Endothelial cell of umbilical vein (primary cell): Measurements from ENCODE around the gene DNAJB1. TPM values are rescaled to one million over a fixed set of nuclear protein-coding genes. Genes with fewer than 3 reads are reported as not detected.
"Not testable (repeated sequence)": the region's sequence is repeated elsewhere in the genome, so short reads cannot be mapped to it uniquely, and the experiment has no call there.

ENCODE experiments used
- BruUV-seq: library from RNA; stranded (reverse); fragments of 400-500 nt; replicated peaks from 2 replicates; lab custom pipeline; 2021; lab: Mats Ljungman, UMichigan
- CTCF ChIA-PET: fragments of 300-600, 350-600 bp; sonication (Branson Sonifier 250); formaldehyde crosslinking; loops from one replicate; lab custom pipeline; 2021; ENCODE audit warnings: antibody characterized with exemption, inconsistent platforms; lab: Charles Lee
- POLR2A ChIA-PET: fragments of 300-600, 350-600 bp; sonication (Branson Sonifier 250); formaldehyde crosslinking; loops from one replicate; lab custom pipeline; 2021; ENCODE audit warnings: antibody characterized with exemption, inconsistent platforms; lab: Charles Lee
- DNase-seq: peaks from one replicate; pipeline ENCODE4 v3.0.0-alpha.2; 2011; ENCODE audit warnings: low read depth, low spot score
- FAIRE-seq: peaks from 2 replicates; lab custom pipeline; 2011; peaks lifted over from hg19 to GRCh38; lab: Jason Lieb, UNC
- H2AFZ ChIP-seq: 2 replicates; pipeline ENCODE4 v1.6.0; 2012; ENCODE audit warnings: low read depth, low read length, control low read depth, inconsistent platforms
- H3K27ac ChIP-seq: 2 replicates; pipeline ENCODE4 v1.5.1; 2011; ENCODE audit warnings: low read depth, mild to moderate bottlenecking, control low read depth, low read length, moderate library complexity; ENCODE audit not compliant: insufficient read depth
- H3K27me3 ChIP-seq, 2 experiments: 2 replicates each; pipeline versions ENCODE4 v1.6.0 to v1.6.1; 2011; ENCODE audit warnings: low read length in 2 of 2, mixed read lengths in 1 of 2; ENCODE audit not compliant: control insufficient read depth in 2 of 2, insufficient read depth in 2 of 2
- H3K36me3 ChIP-seq, 2 experiments: 2 replicates in 1 of 2; 3 replicates in 1 of 2; pipeline ENCODE4 v1.5.1; 2011; ENCODE audit warnings: low read length in 2 of 2, mild to moderate bottlenecking in 1 of 2, moderate library complexity in 1 of 2; ENCODE audit not compliant: control insufficient read depth in 2 of 2, insufficient read depth in 2 of 2; ENCODE audit errors: extremely low read depth in 1 of 2
- H3K4me1 ChIP-seq: 3 replicates; pipeline ENCODE4 v1.5.1; 2011; ENCODE audit warnings: mild to moderate bottlenecking, low read length; ENCODE audit not compliant: control insufficient read depth, insufficient read depth; ENCODE audit errors: extremely low read depth
- H3K4me2 ChIP-seq: 2 replicates; pipeline ENCODE4 v1.6.1; 2011; ENCODE audit warnings: low read length, control low read depth, mixed read lengths; ENCODE audit not compliant: insufficient read depth
- H3K4me3 ChIP-seq, 3 experiments: fragments of 200-600 bp in 1 of 3; sonication (generic), shearing (Covaris generic) in 1 of 3; replicated peaks in 1 of 3; 2 replicates each; pipeline ENCODE4 v1.5.1; 2011 to 2016; ENCODE audit warnings: control low read depth in 3 of 3, low read length in 3 of 3, mild to moderate bottlenecking in 2 of 3, inconsistent platforms in 1 of 3, low read depth in 1 of 3, moderate library complexity in 1 of 3; ENCODE audit not compliant: insufficient read depth in 1 of 3
- H3K79me2 ChIP-seq: 2 replicates; pipeline ENCODE4 v1.6.0; 2012; ENCODE audit warnings: low read length, inconsistent platforms; ENCODE audit not compliant: control insufficient read depth, insufficient read depth
- H3K9ac ChIP-seq: replicated peaks from 2 replicates; pipeline ENCODE3; 2011; ENCODE audit warnings: low read length, control low read depth; ENCODE audit not compliant: insufficient read depth; ENCODE audit errors: extremely low read depth
- H3K9me1 ChIP-seq: replicated peaks from 3 replicates; pipeline ENCODE4 v1.6.0; 2011; ENCODE audit warnings: mild to moderate bottlenecking, low read length; ENCODE audit not compliant: control insufficient read depth, insufficient read depth; ENCODE audit errors: extremely low read depth
- H3K9me3 ChIP-seq: replicated peaks from 2 replicates; pipeline ENCODE4 v1.5.1; 2012; ENCODE audit warnings: low read length, inconsistent platforms; ENCODE audit not compliant: control insufficient read depth, insufficient read depth
- H4K20me1 ChIP-seq: replicated peaks from 2 replicates; pipeline ENCODE3; 2011; ENCODE audit warnings: mild to moderate bottlenecking, low read length; ENCODE audit not compliant: control insufficient read depth, insufficient read depth; ENCODE audit errors: extremely low read depth
- CTCF ChIP-seq, 2 donors: IDR thresholded peaks; 1 replicate in 1 of 2; 2 replicates in 1 of 2; pipeline ENCODE4 v1.5.1; 2011; ENCODE audit warnings: low read length in 2 of 2, mild to moderate bottlenecking in 2 of 2, moderate library complexity in 2 of 2, control low read depth in 1 of 2, inconsistent platforms in 1 of 2, low read depth in 1 of 2; ENCODE audit not compliant: insufficient read depth in 1 of 2; ENCODE audit errors: extremely low read depth in 1 of 2
- dilution Hi-C: fragments of 300-500 bp; cut with MboI; formaldehyde crosslinking; loops from one replicate; pipeline ENCODE4 v1.15.0; 2019; ENCODE audit warnings: low sequenced_read_pairs; ENCODE audit not compliant: extremely low pct_ligation_motif_present
- intact Hi-C: fragments of 100-400 bp; cut with micrococcal nuclease; formaldehyde crosslinking; loops from one replicate; pipeline ENCODE4 v1.10.0; 2022
- polyA plus RNA-seq, 4 experiments: library from polyadenylated mRNA; depleted of rRNA in 3 of 4; stranded (reverse) in 3 of 4; unstranded in 1 of 4; fragments of >200 nt; gene quantifications; 2 replicates each; pipeline versions ENCODE4 v1.2.1 to v1.2.3, GENCODE V29; 2011 to 2012; ENCODE audit warnings: missing spikeins in 1 of 4
- total RNA-seq: library from RNA; stranded (reverse); gene quantifications from 2 replicates; pipeline ENCODE4 v1.2.3, GENCODE V29; 2021

Gene DNAJB1
- total and polyA plus RNA-seq, 2 donors (not counting 3 experiments of a cell fraction or from before 2014, with no cell fraction given): 58.6 to 59.8 TPM

- BruUV-seq, POLR2A ChIA-PET, FAIRE-seq: not testable (repeated sequence)
Measured at GRCh38 chr19:14552006-14552360, 33.8 kb upstream of the DNAJB1 start.

GRCh38 chr19:14551134-14552005 is 33.2 kb upstream of the DNAJB1 start:
- BruUV-seq, H3K4me2 ChIP-seq, H3K79me2 ChIP-seq, H3K36me3 ChIP-seq, H3K27me3 ChIP-seq, dilution Hi-C loops, H3K9ac ChIP-seq, H3K4me3 ChIP-seq, H4K20me1 ChIP-seq, POLR2A ChIA-PET, DNase-seq, FAIRE-seq, intact Hi-C loops, H3K27ac ChIP-seq, H2AFZ ChIP-seq, H3K9me1 ChIP-seq, H3K4me1 ChIP-seq, H3K9me3 ChIP-seq: not testable (repeated sequence)
- CTCF ChIA-PET: interaction anchor here (1.1 to 1.8 kb wide), 2 partner anchors 20 to 76 kb away, joined by 4 read pairs; partner anchors contain the start of genes NDUFB7 and PTGER1
- TF ChIP-seq CTCF (IDR thresholded peaks at IDR 0.05; ENCODE audit: extremely low read depth in 1 of 2, insufficient read depth in 1 of 2, low read depth in 1 of 2, low read length in 2 of 2): peak in 1 of 2 donors; percentile 1

More at GRCh38 chr19:14552006-14552360, 33.8 kb upstream of the DNAJB1 start:
- H3K9ac ChIP-seq, H3K27ac ChIP-seq, H3K9me3 ChIP-seq, H3K9me1 ChIP-seq, H3K79me2 ChIP-seq, H3K27me3 ChIP-seq, H3K4me1 ChIP-seq, intact Hi-C loops, CTCF ChIA-PET, H4K20me1 ChIP-seq, H3K4me3 ChIP-seq, H3K4me2 ChIP-seq, dilution Hi-C loops, H3K36me3 ChIP-seq, DNase-seq, H2AFZ ChIP-seq: not testable (repeated sequence)
